Measurements from ENCODE around the gene OR51F1.
"Not testable (repeated sequence)": the region's sequence is repeated elsewhere in the genome, so short reads cannot be mapped to it uniquely, and the experiment has no call there.

Gene OR51F1, protein sequence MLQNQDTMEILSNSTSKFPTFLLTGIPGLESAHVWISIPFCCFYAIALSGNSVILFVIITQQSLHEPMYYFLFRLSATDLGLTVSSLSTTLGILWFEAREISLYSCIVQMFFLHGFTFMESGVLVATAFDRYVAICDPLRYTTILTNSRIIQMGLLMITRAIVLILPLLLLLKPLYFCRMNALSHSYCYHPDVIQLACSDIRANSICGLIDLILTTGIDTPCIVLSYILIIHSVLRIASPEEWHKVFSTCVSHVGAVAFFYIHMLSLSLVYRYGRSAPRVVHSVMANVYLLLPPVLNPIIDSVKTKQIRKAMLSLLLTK

DNA sequence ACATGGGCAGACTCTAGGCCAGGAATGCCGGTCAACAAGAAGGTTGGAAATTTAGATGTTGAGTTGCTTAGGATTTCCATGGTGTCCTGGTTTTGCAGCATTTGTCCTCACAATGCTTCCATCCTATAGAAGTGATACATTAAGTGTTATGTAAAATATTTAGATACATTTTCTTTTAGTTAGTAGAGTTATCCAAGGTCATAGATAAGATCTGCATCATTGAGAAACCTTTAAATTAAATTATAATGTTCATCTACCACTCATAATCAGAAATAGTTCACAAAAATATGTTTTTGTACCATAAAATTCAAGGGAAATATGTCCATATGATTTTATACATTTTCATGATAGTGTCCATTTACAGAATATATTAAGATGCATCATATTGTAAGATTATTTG lies at the start of gene OR51F1:
OR51F1 (minus strand) TSS at position 101 of the 400 bp plus-strand sequence; CDS start at position 101, 0 bp downstream.
- no peak for DNase-seq (ENCODE audit: low spot score)

DNA sequence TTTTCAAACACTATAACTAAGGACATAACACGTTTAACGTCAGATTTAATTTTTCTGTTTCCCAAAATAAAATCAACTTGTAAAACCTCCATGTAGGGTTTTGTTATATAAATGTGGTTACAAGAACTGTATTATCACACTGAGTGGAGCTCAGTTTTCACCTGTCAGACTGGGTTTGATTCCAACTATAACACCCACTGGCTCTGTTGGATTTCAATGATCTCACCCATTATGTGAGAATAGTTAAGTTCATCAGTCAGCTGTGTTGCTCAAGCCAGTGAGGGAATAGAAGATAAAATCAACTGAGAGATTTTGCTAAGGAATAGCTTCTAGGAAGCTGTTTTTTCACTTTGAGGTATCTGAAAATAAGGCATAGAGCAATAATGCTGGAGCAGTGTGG lies 39.5 kb upstream of the OR51F1 start:
- no peak for DNase-seq (ENCODE audit: low spot score)

DNA sequence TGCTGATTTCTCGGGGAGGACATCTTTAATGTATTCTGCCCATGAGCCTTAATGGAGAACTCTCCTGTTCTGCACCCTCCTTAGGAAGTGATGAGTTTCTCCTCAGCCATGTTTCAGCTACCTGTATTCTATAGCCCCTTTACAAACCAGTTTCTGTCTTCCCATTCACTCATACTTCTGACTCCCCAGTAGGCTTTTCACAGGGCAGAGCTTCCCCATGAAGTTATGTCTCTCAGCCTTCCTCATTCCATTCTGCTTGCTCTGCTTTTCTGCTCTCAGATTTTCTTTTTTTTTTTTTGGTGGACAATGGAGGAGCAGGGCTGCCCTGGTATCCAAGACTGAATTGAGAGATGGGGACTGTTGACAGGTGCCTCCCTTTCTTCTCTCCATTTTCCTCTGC lies 38.7 kb upstream of the OR51F1 start:
- no peak for DNase-seq (ENCODE audit: low spot score)

DNA sequence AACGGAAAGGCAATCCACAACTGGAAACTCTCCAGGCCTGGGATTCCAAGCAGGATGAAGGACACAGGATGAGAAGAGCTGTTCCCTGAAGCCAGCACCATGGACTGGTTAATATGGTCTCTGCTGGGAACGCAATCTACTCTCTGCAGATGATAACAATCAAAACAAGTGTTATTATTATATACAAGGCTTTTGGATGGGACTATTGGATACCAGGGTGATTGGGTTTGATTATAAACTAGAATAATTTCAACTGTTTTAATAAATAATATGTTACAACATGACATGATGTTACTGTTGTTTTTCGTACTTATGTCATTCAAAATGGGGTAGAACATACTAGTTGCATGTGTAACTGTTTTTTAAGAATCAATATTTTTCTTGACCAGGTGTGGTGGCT lies 34.5 kb upstream of the OR51F1 start, which contains the start of gene OR52R1:
OR52R1 (minus strand) TSS at position 101 of the 400 bp plus-strand sequence; CDS start at position 101, 0 bp downstream.
- no peak for DNase-seq (ENCODE audit: low spot score)

DNA sequence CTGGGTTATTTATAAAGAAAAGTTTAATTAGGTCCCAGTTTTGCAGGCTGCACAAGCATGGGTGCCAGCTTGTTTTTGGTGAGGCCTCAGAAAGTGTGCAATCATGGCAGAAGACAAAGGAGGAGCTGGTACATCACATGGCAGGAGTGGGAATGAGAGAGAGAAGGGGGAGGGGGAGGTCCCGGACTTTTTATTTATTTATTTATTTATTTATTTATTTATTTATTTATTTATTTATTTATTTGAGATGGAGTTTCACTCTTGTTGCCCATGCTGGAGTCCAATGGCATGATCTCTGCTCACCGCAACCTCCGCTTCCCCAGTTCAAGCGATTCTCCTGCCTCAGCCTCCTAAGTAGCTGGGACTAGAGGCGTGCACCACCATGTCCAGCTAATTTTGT lies 31.6 kb upstream of the OR51F1 start:
- DNase-seq (ENCODE audit: low spot score), result not testable (repeated sequence)

DNA sequence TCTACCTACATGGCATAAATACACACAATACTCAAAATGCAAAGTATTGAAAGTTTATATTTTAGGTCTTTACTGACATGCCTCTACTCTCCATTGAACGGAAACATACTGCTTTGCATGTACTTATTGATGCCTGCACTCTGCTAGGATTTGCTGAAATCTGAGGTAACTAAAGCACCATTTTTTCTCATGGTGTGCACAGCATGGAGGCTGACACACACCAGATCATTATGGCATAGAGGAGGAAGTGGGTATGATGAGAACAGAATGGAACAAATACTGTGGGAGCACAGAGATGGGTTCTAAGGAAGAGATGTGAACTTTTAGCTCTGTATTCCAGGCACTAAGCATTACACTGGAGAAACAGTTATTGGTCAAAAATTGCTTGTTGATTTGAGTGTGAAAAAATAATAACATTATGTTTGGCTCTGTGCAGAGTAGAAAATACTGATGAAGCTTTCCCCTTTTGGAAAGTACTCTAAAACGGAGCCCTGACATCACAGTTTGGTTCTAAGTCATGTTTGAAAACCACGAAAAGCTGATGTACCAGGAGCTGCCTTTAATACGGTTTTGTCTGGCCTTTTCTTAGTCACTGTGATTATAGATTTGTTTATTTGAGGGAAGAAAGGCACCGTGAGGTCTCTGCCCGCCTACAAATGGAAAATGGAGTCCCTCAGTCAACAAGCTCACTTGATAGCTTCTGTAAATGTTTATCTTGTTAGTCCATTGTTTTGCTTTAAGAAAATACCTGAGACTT lies 28.9 kb upstream of the OR51F1 start:
- DNase-seq (ENCODE audit: low spot score), result no peak

DNA sequence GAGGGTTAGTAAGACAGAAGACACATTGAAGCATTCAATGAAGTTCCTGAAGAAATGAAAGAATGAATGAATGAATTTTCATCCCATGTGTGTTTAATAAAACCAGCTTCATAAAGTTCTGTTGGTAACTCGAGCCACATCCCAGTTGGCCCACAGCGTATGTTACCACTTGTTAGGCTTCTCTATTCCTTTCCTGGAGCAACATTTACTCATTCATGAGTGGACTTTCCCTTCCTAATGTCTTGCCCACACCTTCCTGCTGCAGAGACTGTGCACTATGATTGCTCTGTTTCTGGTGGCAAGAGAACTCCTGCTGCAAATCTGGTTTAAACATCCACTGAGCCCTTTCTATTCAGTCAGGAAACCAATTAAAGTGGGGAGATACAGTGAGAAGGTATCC lies 27.5 kb upstream of the OR51F1 start:
- DNase-seq (ENCODE audit: low spot score), result no peak

DNA sequence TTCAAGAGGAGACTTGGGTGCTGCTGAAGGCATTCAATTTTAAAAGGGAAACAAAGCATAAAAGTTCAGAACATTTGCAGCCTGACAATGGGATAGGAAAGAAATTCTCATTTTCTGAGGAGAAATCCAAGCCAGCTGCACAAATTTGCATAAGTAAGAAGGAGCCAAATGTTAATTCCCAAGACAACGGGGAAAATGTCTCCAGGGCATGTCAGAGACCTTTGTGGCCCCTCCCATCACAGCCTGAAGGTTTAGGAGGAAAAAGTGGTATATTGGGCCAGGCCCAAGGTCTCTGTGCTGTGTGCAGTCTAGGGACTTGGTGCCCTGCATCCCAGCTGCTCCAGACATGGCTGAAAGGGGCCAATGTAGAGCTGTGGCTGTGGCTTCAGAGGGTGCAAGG lies 12.7 kb upstream of the OR51F1 start:
- DNase-seq (ENCODE audit: low spot score), result no peak

DNA sequence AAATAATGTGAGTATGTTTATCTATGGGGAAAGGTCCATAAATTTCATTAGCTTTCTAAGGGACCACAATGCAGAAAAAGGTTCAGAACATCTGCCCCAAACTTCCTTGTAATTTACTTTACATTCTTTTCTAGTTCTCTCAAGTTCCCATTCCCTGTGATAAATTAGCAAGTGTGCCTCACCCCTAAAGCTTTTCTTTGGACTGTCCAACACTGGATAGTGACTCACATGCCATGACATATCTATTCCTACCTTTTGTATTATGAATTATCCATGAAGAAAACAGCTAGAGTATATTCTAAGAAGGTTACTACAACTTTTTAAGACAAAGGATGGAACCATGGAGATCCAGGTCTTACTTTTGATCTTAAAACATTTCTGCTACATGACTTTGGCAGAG lies 1.6 kb downstream of the OR51F1 start:
- DNase-seq (ENCODE audit: low spot score), result no peak

DNA sequence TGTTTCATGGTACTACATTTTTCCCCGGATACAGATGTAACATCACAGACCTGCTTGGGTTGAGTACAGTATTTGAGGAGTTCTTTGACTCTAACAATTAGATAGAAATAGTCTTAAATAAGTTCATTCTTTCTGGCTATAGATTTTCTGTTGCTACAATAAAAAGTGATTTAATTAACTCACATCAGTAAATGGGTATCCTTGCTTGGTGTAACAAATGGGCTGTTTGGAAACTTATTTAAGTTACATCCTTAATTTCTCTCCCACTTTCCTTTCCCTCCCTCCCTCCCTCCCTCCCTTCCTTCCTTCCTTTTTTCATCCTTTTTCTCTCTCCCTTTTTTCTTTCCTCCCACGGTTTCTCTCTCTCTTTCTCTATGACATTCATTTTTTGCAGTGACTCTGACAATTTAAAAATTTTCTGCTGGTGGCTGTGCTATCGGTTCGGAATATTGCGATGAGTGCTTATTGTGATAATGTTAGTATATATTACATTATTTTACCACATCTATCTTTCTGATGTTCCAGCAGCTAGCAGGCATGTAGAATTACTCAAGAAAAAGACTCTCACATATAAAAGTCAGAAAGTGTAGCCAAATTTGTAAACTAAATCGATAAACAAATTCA lies 3.2 kb downstream of the OR51F1 start:
- DNase-seq (ENCODE audit: low spot score), result no peak

DNA sequence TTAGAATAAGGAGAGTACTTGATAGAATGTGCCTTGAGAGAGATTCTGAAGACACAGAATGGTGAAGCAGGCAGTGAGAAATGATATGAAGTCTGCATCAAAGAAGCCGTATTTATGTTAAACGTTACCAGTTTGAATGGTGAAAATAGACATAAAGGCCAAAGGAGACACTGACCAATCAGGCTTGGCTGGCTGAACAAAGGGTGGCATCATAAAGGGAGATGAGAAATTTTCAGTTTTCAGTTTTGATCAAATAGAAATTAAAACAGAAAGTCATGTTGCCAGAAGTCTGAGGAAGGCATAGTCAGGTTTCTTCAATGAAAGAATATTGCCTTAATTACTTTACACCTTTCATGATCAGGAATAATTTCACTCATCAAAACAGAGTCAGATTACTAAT lies 6.6 kb downstream of the OR51F1 start:
- DNase-seq (ENCODE audit: low spot score), result no peak

DNA sequence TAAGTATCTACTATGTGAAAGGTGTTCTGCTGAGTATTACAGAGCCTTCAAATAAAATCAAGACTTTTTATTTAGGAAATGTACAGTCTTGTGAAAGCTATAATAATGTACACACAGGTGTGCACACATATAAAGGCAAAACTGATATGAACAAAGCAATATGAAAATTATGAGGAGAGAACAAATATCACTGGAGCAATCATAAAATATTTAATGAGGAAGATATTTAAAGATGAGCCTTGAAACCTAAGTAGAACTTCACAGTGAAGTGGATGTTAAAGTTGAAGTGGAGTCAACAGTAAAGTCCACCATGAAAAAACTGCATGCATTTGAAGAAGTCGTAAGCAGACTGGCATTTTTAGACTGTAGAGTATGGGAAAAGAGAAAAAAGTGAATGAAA lies 18.5 kb downstream of the OR51F1 start:
- DNase-seq (ENCODE audit: low spot score), result no peak

DNA sequence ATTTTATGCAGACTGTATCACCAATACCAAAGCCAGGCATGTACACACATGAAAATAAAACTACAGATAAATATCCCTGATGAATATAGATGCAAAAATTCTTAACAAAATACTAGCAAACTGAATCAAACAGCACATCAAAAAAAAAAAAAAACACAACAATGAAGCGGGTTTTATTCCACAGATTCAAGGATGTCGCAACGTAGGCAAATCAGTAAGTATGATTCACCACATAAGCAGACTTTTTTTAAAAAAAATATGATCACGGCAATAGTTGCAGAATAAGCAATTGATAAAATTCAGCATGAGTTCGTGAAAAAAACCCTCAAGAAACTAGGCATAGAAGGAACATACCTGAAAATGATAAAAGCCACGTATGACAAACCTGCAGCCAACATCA lies 21.3 kb downstream of the OR51F1 start:
- no peak for DNase-seq (ENCODE audit: low spot score)

DNA sequence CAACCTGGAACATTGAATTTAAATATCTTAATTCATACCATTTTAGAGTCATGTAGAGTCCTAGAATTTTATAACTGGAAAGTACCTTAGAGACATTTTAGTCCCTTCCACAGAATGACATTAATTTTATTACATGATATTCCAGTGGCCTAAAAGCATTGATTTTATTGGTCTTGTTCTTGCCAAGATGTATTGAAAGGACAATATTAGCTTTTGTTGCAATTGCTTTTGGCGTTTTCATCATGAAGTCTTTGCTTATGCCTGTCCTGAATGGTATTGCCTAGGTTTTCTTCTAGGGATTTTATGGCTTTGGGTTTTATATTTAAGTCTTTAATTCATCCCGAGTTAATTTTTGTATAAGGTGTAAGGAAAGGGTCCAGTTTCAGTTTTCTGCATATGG lies 29.0 kb downstream of the OR51F1 start:
- DNase-seq (ENCODE audit: low spot score), result no peak

DNA sequence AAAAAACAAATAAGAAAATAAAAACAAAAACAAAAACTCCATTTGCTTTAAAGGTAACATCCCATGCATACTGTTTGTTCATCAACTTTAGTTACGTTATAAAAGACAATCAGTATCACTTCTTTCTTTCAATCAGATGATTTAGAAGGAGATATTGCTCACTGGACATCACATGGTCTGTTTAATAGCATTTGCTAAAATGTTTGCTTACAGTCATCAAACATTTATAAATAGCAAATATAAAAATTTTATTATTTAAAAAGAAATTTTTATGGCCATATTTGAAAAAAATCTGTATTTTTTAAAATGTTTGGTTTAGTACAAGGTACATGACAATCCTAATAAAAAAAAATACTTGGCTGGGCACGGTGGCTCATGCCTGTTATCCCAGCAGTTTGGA lies 42.6 kb downstream of the OR51F1 start:
- DNase-seq (ENCODE audit: low spot score), result no peak

DNA sequence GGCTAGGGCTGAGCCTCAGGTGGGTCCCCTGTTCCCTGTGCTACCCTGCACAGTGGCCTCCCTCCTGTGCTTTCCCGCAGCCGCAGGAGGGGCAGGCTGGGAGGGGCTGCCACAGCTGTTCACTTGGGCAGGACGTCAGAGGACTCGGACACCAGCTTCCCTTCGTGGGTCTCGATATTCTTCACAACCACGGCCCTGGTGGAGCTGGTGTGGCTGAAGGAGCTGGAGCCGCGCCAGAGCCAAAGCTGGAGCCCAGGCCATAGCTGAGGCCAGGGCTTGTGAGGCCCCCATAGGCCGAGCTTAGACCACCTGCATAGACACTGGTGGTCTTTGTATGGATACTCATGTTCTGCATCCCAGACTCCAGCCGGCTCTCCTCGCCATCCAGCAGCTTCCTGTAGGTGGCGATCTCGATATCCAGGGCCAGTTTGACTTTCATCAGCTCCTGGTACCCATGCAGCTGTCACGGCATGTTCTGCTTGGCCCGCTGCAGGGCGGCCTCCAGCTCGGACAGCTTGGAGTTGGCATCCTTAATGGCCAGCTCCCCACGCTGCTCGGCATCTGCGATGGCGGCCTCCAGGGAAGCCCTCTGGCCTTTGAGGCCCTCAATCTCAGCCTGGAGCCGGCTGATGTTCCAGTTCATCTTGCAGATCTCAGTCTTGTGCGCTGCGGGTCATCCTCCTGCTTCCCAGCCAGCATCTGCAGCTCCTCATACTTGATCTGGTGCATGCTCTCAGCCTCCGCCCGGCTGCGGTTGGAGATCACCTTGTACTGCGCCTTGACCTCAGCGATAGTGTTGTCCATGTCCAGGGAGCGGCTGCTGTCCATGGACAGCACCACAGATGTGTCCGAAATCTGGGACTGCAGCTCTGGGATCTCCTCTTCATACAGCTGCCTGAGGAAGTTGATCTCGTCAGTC lies 46.9 kb downstream of the OR51F1 start:
- not testable (repeated sequence) for DNase-seq (ENCODE audit: low spot score)
